ENCODE data around the gene DDR2.
"Not testable (repeated sequence)": the region's sequence is repeated elsewhere in the genome, so short reads cannot be mapped to it uniquely, and the experiment has no call there.

Gene DDR2

DNA sequence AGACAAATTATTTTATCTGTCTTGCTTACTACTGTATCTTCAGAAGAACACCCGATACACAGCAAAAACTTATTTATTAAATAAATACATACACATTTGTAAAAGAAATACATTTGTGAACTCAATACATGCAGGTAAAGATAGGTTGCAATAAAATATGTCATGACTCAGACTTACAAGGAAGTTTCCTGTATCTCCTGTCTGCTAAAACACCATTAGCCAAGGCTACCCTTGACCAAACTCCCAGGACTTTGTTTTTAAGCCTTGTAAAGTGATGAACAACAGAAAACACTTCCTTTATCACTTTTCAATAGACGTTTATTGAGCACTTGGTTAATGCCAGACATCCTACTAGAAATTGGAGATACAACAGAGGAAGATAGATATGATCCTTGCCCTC, 101.8 kb downstream of the DDR2 start:
- no peak for DNase-seq (ENCODE audit: low read depth)
- no peak for TF ChIP-seq CTCF (IDR thresholded peaks at IDR 0.05; ENCODE audit: insufficient read depth, low read depth, low read length, missing control alignments)
- H3K4me3 ChIP-seq (ENCODE audit: low read depth, low read length) = no peak overlapping the region

- H3K4me3 ChIP-seq (ENCODE audit: low read depth, low read length) = no peak overlapping the region
- DNase-seq (ENCODE audit: low read depth) = no peak
- no peak for TF ChIP-seq CTCF (IDR thresholded peaks at IDR 0.05; ENCODE audit: insufficient read depth, low read depth, low read length, missing control alignments)
Measured at GRCh38 chr1:162736184-162736583, 103.9 kb downstream of the DDR2 start.

DNA sequence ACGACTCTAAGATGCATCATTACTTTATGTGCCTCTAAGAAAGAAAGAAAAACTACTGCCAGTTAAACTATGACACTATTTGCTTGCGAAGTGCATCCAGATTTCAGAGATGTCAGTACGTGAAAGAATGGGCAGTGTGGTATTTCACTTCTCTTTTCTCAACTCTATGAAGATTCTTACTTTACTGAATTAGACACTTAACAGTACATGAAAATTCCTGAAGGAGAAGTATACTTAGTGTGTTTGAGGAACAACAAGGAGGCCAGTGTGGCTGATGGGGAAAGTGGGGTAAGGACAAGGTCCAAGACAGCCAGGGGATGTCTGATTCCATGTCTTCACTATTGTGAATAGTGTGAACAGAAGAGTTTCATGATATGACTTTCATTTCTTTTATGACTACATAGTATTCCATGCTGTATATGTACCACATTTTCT, 104.4 kb downstream of the DDR2 start:
- DNase-seq (ENCODE audit: low read depth) = peak; percentile 57
- no peak overlapping the region for H3K4me3 ChIP-seq (ENCODE audit: low read depth, low read length)
- TF ChIP-seq CTCF (IDR thresholded peaks at IDR 0.05; ENCODE audit: insufficient read depth, low read depth, low read length, missing control alignments) = no peak

- DNase-seq (ENCODE audit: low read depth) = no peak
- TF ChIP-seq CTCF (IDR thresholded peaks at IDR 0.05; ENCODE audit: insufficient read depth, low read depth, low read length, missing control alignments) = no peak
- no peak overlapping the region for H3K4me3 ChIP-seq (ENCODE audit: low read depth, low read length)
Measured at GRCh38 chr1:162740755-162741154, 108.5 kb downstream of the DDR2 start.

- H3K4me3 ChIP-seq (ENCODE audit: low read depth, low read length) = no peak overlapping the region
- no peak for DNase-seq (ENCODE audit: low read depth)
- no peak for TF ChIP-seq CTCF (IDR thresholded peaks at IDR 0.05; ENCODE audit: insufficient read depth, low read depth, low read length, missing control alignments)
Measured at GRCh38 chr1:162741574-162741973, 109.3 kb downstream of the DDR2 start.

- DNase-seq (ENCODE audit: low read depth); H3K4me3 ChIP-seq (ENCODE audit: low read depth, low read length): not testable (repeated sequence)
Measured at GRCh38 chr1:162746264-162746942, 114.1 kb downstream of the DDR2 start.

DNA sequence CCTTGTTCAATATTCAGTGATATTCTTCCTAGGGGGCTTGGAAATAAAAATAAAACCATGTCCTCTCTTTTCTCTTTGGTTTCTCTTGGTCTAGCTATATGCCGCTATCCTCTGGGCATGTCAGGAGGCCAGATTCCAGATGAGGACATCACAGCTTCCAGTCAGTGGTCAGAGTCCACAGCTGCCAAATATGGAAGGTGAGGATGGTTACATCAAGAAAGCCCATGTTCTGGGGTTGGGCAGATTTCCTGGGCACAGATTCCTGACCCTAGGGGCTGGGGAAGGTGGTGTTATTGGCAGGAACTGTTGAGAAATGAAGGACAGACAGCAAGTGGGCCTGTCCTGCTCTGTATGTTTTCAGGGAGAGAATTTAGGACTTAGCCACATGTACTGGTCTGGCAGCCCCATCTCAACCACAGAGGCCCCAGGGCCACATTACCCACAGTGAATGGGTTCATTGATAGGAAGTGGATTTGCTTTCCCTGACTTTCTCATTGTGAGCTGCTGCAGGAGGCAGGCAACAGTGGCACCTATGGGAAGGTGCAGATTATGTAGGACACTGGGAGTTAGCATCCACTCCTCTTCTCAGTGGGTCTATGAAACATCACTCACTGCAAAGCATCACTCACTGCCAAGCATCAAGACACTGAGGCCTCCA, 120.9 kb downstream of the DDR2 start:
- no peak for TF ChIP-seq CTCF (IDR thresholded peaks at IDR 0.05; ENCODE audit: insufficient read depth, low read depth, low read length, missing control alignments)
- H3K4me3 ChIP-seq (ENCODE audit: low read depth, low read length) = no peak overlapping the region
- no peak for DNase-seq (ENCODE audit: low read depth)
